HG02884 (cell line): Measurements from ENCODE around the gene EPHX1.
"Not testable (repeated sequence)": the region's sequence is repeated elsewhere in the genome, so short reads cannot be mapped to it uniquely, and the experiment has no call there.

ENCODE experiments used
- ATAC-seq: cut with Tn5 transposase; IDR thresholded peaks from one replicate; pipeline ENCODE4 v1.9.1; 2021; ENCODE audit warnings: mild to moderate bottlenecking, moderate library complexity; ENCODE audit not compliant: unreplicated experiment

The EPHX1 gene

DNA sequence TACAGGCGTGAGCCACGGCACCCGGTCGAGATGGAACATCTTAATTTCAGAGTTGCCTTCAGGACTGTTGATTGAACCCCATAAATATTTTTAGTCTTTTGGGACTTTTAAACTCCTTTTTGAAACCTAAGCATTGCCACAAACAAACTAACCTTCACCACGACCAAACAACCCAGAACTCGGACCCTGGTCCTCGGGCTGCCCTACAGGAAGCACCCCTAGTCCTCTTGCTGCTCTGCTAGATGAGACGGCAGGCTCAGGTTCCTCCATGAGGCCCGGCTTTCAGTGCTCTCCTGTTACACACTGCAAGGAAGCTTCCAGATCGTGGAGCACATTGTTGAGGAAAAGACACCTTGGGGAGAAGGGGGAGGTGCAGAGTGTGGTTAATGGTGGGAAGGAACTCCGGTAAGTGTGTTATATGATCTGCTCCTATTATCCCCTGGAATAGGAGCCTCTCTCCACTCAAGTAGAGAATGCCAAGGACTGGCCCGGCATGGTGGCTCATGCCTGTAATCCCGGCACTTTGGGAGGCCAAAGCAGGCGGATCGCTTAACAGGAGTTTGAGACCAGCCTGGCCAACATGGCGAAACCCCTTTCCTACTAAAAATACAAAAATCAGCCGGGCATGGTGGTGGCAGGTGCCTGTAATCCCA is 5.7 kb downstream of the EPHX1 start:
- ATAC-seq = no peak

DNA sequence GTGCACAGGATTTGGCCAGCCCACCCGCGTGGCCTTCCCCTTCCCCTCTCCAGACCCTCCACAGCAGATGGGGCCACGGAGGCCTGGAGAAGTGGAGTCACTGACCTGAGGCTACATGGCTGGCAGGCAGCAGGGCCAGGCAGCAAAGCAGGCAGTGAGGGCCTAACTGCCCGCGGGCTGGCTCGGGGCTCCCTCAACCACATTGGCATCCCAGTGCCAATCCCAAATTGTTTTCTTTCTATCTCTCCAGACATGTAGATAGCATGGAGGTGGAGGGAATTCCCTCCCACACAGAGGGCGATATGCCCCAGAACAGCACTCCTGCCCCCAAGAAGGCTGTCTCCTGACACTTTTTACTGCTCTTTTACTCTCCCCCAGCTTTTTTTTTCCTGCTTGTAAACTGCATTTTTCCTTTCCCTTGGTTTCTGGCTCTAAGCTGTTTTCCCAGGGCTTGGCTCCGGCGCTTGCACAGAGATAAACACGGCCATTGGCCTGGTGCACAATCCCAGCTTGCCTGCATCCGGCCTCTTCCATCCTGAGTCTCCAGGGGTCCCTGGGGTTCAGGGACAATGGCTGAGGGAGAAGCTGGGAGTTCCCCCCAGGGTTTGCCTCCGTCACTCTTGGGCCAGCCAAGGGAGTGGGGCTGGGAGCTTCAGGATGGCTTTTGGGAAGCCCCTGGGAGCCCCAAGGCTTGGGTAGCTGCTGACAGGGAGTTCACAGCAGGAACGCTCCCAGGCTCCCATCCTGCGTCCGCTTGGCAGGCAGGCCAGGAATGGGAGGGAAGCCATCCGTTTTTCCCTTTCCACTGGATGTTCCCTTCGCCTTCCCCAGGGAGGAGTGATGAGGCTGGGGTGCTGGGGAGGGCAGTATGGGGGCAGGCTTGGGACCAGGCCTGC is 7.0 kb downstream of the EPHX1 start:
- no peak for ATAC-seq

DNA sequence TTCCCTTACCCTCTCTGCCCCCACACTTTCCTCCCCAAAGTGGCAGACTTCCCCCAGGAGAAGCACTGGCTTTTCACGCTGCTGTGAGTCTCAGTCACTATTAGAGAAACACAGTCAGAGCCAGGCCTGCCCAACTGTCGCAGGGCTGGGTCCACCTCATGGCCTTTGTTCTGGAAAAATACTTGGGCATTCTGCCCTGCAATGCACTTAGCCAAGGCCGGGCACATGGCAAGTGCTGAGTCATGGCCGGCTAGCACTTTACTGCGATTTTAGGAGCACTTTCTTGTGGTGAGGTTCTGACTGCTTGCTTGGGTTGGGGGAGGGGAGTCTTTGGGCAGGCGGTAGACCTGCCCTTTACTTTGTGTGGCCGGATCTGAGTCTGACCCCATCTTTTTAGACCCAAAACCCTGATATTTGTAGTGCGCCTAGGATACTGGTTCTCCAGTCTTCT is 7.7 kb downstream of the EPHX1 start:
- no peak for ATAC-seq

DNA sequence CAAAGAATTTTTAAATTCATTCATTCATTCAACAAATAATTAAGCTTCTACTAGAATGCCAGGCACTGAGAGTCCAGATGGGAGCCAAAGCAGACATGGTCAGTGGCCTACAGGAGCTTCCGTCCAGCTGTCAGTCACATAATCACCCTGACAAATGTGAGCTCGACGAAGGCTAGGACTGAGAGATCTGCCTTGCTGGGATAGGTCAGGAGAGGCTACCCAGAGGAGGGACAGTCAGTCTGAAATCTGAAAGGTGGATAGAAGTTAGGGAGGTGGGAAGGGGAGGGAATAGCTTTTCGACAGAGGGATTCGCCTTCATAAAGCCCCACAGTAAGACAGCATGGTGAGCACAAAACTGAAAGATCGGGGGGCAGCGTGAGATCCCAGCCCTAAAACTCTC is 8.3 kb downstream of the EPHX1 start:
- ATAC-seq = no peak

DNA sequence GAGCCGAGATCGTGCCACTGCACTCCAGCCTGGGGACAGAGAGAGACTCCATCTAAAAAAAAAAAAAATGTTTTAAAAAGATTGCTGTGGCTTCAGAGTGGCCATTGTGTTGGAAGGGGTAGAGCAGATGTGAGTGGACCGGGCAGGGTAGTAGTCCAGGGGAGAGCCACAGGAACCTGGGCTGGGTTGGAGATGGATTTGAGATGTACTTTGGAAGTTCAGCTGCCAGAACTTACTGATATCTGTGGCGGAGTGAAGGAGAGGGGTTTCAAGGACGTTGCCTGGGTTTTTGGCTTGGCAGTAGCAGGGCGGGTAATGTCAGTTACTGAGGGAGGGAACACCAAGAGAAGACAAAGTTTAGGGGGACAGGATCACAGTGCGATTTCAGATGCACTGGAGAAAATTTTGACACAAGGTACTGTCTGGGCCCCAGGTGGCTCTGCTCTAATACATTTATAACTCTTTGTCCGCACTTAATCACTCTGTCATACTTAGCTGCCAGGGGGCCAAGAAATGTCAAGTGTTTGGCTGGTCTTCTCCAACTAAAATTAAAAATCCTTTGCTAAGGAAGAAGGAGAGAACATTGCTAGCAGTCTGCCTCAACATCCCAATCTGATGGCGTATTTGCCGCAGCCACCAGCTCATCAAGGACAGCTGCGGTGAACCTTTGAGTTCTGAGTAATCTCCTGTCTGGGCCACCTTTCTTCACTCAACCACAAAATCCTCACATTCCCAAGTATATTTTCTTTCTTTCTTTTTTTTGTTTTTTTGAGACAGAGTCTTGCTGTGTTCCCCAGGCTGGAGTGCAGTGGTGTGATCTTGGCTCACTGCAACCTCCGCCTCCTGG is 9.6 kb downstream of the EPHX1 start:
- ATAC-seq = no peak

DNA sequence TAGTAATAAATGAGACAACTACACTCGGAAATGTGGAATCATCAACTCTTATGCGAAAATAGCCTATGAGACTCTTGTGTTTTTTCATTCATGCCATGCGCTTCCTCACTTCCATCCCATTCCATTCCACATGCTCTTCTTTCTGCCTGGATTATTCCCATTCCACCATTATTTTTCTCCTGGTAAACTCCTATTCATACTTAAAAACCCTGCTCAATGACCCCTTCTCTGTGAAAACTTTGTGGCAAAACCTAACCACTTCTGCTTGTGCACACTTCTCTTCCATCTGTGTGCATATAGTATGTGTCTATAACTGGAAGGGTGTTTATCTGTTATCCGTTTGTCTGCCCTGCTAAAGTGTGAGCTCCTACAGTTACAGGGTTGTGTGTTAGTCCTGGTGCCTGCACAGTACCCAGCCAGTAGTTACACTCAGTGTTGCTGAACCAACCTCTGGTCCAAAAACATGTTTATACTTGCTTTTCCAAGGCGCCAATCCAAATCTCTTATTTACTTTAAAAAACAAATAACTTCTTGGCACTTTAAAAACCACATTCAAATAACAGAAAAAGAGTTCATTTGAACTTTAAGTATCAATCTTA is 10.7 kb downstream of the EPHX1 start:
- no peak for ATAC-seq

DNA sequence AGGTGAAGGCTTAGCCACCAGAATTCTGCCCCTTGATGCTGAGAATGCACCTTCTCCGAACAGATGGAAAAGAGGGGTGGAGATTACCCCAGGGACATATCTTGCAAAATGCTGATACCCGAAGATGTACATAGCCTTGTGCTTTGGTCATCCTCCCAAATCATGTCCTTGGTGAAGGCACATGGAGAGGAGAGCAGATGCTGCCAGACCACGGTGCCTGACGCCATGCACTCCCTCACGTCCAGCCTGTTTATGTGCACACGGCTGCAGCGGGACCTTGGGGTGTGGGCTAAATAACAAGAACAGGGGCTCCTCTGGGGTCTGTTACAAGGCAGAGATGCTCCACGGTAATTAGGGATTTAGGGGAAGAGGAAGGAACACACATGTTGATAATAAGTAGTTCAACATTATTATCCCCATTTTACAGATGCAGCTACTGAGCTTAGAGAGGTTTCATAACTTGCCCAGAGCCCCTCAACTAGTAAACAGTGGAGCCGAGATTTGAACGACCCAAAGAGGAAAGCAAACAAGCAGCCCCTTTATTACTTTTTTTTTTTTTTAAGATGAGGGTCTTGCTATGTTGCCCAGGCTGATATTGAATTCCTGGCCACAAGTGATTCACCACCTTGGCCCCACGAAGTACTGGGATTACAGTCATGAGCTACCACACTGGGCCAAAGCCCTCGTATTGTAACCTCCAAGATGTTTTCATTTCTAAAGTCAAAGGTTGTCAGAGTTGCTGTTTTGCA is 12.9 kb downstream of the EPHX1 start:
- ATAC-seq = no peak

DNA sequence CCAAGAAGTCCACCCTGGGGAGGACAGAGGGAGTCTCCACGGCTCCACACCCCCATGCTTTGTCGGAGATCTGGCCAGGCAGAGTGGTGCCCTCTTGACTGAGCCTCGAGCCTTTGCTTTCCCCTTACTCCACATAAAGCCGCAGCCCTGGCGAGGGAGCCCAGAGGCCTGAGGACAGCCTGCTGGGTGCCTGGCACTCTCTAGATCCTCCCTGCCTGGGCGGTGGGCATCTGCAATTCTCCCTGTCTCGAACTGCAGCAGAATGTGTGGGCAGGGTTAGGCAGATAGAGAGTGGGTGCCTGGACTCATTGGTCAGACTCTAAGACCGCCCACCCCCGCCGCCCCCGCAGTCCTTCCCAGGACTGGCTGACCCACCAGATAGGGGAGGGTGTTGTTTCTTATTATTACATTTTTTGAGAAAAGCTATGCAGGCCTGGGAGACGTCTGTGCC is 13.9 kb downstream of the EPHX1 start:
- ATAC-seq = no peak

DNA sequence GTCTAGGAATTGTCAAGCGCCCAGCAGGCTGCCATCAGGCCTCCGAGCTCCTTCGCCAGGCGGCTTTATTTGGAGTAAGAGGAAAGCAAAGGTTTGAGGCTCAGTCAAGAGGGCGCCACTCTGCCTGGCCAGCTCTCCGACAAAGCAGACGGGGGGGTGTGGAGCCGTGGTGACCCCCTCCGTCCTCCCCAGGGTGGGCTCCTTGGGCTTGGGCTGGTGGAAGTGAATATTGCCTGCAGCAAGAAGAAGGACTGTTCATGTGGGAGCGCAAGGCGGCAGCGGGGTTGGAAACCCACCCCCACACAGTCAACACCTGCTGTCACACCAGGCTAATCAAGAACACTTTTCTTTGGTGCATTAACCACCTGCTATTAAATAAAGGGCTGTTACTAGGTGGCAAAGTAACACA is 14.6 kb downstream of the EPHX1 start:
- ATAC-seq = no peak

DNA sequence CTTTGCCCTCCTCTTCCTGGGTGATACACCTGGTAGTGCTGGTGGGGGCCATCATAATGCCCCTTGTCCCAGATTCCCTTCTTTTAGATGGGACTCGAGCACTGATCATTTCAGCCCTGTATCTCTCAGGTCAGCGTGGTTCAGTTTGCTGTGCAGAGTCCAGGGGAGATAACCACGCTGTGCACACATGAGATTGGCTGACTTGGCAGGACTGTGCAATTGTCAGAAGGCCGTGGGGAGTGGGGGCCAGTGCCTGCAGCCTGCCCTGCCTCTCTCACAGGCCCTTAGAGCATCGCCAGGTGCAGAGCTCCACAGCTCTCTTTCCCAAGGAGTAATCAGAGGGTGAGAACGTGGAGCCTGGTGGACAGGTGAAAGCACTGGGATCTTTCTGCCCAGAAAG is 15.2 kb downstream of the EPHX1 start:
- ATAC-seq = no peak

DNA sequence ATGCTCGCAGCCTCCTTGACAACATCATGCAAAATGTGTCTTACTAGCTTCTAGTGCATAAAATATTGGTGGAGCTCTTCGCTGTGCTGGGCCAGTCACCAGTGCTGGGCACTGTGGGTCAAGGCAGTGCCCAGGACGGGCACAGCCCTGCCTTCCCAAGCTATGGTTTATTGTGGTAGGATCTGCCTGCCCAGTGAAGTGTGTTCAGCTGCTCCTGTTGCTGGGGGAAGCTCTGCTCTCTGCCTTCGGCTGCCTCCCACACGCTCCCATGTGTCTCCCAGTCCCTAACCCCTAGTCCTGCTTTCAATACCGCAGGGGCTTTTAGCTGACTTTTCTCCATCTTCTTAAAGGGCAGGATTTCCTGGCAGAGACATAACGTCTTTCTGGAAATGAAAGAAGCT is 15.7 kb downstream of the EPHX1 start:
- no peak for ATAC-seq

DNA sequence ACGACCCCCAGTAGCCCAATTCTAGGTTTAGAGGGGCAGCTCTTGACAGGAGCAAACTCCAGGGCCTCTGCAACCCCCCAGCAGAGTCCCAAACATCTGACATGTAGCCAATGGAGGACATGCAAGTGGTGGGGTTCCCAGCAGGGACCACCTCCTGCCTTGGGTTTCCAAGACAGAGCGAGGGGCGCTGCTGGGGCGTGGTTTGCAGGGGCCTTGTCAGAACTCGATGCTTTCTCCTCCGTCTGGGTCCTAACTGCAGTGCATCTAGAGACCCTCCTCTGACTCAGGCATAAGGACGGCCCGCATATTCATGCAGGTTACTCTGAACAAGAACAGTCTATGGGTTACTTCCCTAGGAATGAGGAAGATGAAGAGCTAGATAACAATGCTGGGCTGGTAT is 17.2 kb downstream of the EPHX1 start:
- no peak for ATAC-seq

DNA sequence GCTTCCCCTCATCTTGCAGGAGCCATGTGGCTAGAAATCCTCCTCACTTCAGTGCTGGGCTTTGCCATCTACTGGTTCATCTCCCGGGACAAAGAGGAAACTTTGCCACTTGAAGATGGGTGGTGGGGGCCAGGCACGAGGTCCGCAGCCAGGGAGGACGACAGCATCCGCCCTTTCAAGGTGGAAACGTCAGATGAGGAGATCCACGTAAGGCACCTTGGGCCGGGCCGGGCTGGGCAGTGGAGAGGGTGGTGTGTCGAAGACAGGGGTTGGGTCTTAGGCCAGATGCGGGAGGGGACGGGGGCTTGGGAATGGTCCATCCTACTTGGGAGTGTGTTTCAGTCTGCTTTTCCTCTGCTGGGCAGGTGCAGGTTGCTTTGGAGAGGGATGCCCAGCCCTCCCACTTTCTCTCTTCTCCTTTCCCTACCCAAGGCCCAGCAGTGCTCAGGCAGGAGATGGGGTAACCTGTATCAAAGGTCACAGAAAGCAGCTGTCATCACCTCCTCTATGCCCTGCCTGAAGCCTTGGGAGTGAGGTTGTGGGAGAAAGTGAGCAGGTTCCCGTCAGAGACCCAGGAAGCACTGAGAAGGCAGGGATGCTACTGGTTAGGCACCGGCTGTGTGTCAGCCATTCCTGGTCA is 18.9 kb downstream of the EPHX1 start:
- no peak for ATAC-seq

DNA sequence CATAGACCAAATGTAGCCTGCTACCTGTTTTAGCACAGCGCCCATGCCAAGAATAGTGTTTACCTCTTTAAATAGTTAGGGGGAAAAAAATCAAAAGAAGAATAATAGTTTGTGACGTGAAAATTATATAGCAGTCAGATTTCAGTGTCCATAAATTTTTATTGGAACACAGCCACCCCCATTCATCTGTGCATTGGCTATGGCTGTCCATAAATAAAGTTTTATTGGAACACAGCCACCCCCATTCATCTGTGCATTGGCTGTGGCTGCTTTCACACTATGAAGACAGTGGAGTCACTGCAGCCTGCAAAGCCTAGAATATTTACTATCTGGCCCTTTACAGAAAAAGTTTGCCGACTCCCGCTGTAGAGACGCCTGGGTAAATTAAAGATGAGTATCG is 20.9 kb downstream of the EPHX1 start:
- ATAC-seq = no peak

DNA sequence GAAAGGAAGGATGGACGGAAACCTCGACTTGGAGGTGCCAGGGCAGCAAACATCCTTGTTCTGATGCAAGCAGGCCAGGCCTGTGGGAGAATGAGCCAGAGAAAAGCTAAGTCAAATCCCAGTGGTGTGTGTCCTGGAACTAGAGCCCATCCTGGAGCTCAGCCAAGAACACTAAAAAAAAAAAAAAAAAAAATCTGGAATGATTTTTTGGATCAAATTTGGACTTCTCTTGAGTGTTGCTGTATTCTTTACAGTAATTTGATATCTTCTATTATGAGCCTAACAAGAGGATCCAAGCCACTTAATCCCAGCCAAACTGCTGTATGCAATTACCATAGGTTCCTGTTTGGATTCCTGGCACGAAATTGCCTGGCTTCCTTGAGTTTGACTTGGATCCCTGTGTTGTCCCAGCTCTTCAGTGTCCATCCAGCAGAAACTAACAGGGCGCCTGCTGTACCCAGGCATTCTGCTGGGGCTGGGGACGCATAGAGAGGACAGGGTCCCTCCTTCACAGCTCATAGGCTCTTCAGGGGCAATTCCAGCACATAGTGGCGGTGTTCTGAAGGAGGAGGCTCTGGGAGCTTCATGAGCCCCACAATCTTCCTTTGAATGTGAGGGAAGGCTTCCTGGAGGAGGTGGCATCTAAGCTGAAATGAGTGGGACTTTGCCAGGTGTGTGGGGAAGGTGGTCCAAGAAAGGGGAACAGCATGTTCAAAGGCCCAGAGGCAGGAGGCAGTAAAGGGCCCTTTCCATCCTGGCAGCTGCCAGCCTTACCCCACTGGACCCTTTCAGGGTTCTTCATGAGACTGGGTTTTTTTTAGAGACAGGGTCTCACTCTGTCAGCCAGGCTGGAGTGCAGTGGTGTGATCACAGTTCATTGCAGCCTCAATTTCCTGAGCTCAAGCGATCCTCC is 24.7 kb downstream of the EPHX1 start:
- ATAC-seq = no peak

DNA sequence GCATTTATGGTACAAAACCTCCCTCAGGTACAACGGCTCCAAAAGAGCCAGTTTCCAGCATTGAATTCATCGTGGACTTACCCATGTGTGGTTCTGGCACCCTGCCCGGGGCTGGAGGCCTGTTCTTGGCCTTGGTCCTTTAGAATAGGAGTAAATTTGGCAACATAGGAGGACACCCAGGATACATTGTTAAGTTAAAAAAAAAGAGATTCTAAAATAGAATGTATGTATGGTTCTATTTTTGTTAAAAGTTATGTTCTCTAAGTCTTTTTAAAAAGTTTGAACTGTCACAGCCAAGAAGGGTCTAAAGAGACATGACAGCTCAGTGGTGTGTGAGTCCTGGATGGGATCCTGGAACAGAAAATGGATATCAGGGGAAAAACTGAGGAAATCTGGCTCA is 25.9 kb downstream of the EPHX1 start:
- ATAC-seq = no peak

DNA sequence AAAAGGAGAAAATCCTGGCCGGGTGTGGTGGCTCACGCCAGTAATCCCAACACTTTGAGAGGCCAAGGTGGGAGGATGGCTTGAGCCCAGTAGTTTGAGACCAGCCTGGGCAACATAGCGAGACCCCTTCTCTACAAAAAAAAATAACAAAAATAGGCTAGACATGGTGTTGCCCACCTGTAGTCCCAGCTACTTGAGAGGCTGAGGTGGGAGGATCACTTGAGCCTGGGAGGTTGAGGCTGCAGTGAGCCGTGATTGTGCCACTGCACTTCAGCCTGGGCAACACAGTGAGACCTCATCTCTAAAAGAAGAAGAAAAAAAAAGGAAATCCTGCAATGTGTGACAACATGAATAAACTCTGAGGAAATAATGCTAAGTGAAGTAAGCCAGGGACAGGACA is 26.4 kb downstream of the EPHX1 start:
- not testable (repeated sequence) for ATAC-seq

DNA sequence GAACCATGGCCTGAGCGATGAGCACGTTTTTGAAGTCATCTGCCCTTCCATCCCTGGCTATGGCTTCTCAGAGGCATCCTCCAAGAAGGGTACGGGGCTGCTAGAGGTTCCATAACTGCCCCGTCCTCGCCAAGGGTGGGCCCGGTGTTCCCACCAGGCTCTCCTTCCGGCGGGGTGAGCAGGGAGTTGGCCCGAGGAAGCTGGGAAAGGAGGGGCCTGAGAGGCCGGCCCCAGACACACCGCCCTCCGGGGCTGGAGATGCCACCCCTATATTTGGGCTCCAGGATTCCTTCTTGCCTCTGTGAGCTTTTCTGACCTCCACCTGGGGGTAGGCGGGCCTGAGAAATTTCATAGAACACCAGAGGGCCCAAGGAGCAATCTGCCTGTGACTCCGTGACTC is 28.9 kb downstream of the EPHX1 start:
- no peak for ATAC-seq

DNA sequence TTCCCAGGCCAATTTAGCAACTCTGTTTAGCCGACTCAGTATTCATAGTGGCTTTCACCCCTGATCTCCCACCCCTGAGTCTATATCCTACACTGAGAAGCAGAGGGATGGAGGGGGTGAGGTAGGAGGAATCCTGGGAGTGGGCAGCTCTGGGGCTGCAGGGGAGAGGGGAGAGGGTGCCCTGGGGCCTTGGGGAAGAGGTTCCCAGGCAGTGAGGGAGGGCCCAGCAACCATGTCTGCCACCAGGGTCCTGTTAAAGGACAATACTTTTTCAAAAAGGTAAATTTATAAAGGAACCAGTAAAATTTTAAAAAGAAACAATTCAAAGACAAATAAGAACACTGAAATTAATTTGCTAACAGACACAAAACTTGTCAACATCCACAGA is 30.3 kb downstream of the EPHX1 start:
- no peak for ATAC-seq
